Activated gamma-delta T cell treated with Interleukin-2 at 50 U/mL for 16 hours (primary cell): ENCODE measurements around the gene GRB2.
"Not testable (repeated sequence)": the region's sequence is repeated elsewhere in the genome, so short reads cannot be mapped to it uniquely, and the experiment has no call there.

Experiments
- DNase-seq: peaks from one replicate; pipeline ENCODE4 v3.0.0-alpha.2; 2020

GRB2 gene

DNA sequence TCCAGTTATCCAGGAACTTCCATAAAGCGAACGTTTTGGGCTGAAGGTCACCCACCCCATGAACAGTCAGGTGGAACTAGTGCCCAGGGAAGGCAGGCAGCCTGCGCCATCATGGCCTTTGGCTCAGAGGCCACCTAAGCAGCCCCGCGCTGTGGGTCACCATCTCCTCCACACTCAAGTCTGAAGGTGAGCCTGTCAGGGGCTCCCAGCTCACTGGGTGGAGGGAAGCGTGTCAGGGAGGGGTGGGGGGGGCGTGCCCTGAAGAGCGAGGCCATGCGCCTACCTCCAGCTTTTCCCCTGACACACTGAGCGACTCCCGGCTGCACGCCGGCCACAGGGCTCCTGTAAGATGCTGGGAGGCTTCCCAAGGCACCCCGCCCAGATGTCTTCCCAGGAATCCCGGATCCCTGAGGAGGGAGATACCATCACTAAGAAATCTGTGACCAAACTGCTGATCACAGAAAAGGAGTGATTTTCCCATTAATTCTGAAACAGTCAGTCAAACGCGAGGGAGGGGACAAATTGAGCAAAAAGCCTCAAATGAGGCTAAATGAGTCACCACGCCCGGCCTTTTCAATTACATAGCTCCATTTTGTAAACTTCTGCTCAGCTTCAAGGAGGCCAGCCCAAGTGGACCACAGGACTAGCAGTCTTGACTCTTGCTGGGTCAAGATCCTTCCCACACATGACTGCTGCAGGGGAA is 89.8 kb downstream of the GRB2 start:
- DNase-seq: no peak

DNA sequence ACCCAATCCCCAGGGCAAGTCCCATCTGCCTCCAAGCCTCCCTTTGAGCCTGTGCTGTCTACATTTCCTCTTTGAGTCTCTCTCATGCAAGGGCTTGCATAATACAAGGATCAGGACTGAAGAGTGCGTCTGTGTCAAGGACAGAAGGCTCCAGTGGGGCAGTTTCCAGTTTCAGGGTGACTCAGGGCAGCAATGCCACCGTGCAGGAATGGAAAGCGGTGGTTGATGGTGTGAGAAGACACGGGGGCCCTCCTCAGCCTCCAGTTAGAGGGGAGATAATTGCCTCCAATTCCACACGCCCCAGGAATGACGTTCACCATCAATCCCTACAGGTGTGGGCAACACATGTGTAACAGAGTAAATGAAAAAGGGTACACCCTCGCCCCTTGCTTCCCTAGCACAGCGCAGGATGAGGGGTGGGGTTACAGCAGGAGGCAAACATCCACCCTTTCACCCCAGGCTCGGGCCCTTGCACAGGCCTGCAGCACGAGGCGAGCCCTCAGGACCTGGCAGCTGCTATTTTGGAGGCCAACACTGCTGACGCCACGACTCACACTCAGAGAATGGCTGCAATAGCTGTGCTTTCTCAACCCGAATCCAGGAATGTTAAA is 91.4 kb downstream of the GRB2 start:
- no peak for DNase-seq

DNA sequence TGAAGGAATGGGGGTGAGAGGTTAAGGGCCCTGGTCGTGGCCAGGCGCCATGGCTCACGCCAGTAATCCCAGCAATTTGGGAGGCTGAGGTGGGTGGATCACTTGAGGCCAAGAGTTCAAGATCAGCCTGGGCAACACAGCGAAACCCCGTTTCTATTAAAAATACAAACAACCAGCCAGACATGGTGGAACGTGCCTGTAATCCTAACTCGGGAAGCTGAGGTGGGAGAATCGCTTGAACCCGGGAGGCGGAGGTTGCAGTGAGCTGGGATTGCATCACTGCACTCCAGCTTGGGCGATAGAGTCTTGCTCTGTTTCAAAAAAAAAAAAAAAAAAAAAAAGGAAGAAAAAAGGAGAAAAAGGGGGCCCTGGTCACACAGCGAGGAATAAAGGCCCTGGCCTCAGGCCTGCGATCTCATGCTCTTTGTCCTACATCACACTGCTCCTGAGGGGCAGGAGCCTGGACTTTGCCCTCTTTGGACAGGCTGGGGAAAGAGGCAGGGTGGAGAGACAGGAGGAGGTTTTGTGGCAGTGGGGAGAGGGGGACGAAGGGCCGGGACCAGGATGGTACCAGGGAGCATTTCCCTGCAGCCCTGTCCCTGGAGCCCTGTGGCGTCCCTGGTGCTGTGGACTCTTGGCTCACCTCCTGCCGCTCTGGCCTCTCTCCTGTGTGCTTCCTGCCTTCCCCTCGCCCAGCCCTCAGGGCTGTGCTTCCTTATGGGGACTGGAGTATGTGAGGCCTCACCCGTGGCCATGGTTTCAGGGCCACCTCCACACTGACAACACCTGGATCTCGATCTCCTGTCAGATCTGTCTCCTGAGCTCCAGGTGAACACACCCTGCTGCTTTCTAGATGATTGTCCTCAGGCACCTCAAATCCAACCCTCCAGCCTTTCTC is 96.5 kb downstream of the GRB2 start:
- no peak for DNase-seq

- no peak for DNase-seq
Measured at GRCh38 chr17:75307957-75308731, 97.3 kb downstream of the GRB2 start.

DNA sequence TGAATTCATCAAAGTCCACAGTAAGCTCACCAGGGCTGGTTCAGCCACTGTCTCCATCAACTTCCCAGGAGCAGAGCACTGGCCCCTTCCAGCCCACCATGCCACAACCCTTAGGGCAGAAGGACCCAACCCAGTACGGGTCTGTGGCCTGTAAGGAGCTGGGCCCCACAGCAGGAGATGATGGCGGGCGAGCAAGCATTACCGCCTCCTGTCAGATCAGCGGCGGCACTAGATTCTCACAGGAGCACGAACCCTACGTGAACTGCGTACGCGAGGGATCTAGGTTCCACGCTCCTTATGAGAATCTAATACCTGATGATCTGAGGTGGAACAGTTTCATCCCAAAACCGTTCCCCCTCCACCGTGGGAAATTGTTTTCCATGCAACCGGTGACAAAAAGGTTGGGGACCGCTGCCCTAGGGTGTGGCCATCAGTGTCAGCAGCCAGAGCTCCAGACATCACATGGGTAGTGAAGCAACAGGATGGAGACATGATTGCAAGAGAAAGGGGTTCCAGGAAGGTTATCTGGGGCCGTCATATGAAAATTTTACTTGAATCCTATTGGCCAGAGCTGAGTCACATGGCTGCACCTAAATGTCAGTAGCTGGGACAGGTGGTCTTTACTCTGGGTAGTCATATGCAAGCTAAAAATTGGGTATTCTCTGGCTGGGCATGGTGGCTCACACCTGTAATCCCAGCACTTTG is 103.8 kb downstream of the GRB2 start:
- DNase-seq: no peak

- DNase-seq: no peak
Measured at GRCh38 chr17:75301049-75301448, 104.4 kb downstream of the GRB2 start.

- no peak for DNase-seq
Measured at GRCh38 chr17:75300280-75300679, 105.2 kb downstream of the GRB2 start.

DNA sequence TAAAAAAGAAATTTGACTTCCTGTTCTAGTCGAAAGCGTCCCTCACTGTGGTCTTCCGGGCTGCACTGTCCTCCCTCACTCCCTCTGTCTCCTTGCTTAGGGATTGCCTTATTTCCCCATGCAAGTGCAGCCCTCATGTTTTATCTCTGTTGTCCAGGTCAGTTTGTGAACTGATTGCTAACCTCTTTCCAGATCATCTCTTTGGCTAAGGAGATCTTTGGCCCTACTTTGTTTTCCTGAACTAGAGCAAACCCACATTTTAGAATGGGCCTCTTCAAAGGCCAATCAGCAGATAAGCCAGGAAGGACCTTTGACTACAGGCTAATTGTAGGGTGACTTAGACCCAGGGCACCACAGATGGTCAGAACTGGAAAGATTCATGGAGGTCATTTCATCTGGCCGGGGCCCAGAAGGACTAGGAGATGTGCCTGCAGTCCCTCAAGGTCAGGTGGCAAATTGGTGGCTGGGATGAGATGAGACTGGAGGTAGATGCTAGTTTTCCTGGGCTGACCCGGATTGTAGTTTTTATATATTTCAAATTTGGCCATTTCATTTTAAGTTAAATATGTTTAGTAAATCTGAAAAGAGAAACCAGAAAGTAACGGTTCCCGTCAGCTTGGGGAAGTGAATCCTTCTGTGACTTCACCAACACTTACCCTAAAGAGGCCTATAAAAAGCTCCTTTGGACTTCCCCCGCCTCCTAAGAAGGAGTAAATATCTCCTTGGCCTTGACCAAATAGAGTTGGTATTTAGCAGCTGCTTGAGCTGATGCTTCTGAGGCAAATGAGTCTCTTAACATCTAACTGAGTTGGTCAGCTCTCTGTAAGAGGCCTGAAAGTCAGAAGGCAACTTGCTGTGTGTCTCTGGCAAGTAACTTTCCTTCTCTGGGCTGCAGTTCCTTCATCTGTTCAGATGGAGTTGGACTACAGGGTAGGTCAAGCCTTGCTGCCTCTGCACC is 110.0 kb downstream of the GRB2 start:
- DNase-seq: no peak

DNA sequence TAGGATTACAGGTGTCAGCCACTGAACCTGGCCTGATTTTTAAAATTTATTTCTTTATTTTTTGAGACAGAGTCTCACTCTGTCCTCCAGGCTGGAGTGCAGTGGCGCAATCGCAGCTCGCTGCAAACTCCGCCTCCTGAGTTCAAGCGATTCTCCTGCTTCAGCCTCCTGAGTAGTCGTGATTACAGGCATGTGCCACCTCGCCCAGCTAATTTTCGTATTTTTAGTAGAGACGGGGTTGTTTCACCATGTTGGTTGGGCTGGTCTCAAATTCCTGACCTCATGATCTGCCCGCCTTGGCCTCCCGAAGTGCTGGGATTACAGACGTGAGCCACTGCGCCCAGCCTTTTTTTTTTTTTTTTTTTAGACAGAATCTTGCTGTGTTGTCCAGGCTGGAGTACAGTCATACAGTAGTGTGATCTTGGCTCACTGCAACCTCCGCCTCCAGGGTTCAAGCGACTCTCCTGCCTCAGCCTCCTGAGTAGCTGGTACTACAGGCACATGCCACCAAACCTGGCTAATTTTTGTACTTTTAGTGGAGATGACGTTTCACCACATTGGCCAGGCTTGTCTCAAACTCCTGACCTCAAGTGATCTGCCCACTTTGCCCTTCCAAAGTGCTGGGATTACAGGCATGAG is 112.5 kb downstream of the GRB2 start:
- not testable (repeated sequence) for DNase-seq

GRCh38 chr17:75289832-75290337 is 115.6 kb downstream of the GRB2 start:
- peak; percentile 43 for DNase-seq

DNA sequence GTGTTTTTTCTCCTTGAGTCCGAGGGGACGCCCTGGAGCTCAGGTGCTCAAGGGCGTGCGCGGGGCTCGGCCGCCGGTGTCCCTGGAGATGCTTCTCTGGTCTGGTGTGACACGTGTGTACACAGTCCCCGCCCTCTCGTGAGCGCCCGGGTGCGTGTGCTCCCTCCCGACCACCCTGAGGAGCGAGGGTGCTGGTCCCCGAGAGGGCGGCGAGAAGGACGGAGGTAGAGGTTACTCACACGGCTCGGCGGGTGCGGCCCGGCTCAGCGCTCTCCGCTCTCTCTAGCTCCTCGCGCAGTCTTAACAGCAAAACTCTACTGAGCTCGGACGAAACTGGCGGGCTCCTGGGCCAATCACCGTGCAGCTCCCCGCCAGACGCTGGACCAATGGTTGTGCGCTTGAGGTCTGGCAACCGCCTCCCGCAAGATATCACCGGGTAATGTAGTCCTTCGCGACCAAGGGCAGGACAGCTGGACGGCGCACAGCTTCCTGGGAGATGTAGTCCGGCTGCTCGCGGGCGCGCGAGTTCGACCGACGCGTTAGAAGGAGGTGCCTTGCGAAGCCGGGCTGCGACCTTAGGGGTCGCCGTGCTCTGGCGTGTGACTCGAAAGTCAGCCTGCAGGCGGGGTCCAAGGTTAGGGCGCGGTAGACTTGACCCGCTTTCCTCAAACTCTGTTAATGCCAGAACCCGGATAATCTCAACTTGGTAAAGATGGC is 116.2 kb downstream of the GRB2 start, which contains the start of gene SLC25A19:
TSS of gene SLC25A19 (minus strand) at position 319 of the 717 bp plus-strand sequence. CDS start 2,669 bp downstream, outside the sequence.
- DNase-seq: peak; percentile 96

GRCh38 chr17:75288770-75289114 is 116.7 kb downstream of the GRB2 start:
- no peak for DNase-seq

DNA sequence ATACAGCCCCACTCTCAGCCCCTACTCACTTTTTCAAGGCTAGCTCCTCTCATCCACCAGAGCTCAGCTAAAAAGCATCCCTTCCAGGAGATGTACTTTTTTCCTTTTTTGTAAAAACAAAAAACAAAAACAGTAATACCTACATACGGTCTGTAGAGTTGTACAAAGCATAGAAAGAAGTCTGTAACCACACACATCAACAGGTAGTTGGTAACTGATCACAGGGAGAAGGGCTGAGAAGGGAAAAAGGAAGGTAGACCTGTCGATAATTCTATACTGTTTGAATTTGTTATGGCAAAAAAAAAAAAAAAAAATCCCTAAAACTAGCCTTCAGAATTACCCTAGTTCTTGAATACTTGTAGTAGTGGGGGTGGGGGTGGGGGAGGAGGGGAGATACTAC is 117.1 kb downstream of the GRB2 start:
- DNase-seq: no peak

DNA sequence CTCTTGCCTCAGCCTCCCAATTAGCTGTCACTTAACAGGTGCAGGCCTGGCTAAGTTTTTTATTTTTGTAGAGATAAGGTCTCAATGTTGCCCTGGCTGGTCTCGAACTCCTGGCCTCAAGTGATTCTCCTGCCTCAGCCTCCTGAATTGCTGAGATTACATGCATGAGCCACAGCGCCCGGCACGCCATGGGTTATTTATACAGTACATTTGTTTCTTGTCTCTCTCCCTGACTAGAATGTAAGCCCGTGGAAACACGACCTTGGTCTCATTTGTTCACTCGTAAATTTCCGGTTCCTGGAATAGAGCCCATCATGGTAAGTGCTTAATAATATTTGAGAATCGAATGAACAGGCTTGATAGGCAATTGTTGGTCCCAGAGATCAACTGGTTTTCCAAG is 118.3 kb downstream of the GRB2 start:
- DNase-seq: no peak

GRCh38 chr17:75285123-75285522 is 120.4 kb downstream of the GRB2 start:
- no peak for DNase-seq

- not testable (repeated sequence) for DNase-seq
Measured at GRCh38 chr17:75280189-75280588, 125.3 kb downstream of the GRB2 start.

GRCh38 chr17:75277664-75278071 is 127.8 kb downstream of the GRB2 start:
- DNase-seq: no peak

DNA sequence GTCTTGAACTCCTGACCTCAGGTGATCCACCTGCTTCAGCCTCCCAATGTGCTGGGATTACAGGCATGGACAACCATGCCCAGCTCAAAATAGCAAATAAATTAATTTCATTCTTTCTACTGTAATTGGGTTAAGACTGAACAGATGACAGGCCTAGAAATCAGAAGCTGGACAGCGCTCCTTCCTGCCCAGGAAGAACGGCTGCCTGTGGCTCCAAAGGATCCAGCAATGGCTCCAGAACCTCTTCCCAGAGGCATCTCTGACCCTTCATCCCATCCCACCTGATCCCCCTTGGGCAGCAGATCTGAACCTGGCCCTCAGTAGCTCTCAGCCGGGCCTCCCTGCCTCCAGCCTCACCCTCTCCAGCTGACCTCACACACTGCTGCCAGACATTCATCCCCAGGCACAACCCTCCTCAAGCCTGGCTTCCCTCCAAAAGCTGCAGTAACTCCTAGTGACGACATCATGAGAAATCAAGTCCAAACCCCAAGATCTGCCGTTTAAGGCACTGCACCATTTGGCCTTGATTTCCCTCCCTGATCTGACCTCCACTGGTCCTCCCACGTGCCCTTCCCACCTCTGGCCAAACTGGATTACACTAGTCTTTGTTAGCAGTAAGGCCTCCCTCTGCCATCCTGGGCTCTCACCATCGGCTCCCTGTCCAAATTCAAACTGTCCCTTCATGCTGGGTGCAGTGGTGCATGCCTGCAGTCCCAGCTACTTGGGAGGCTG is 131.3 kb downstream of the GRB2 start:
- no peak for DNase-seq

DNA sequence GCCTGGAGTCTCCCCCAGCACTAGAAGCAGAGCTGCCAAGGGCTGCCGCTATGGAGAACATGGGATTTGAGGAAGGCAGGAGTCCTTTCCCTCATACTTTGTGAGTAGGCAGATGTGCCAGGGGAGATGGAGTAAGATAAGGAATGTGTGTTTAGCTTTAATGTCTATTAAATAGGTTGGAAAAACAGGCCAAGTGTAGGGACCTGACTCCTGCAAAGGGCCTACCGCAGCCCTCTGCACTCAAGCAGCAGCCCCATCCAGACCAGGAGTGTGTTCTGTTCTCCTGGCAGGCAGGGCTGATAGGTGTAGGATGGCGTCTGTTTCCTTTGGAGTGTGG is 132.7 kb downstream of the GRB2 start:
- no peak for DNase-seq
